ENCODE results near the gene TARDBP. TPM values are rescaled to one million over a fixed set of nuclear protein-coding genes. Genes with fewer than 3 reads are reported as not detected.

The TARDBP gene
- total and polyA plus RNA-seq, 9 of the 15 experiments (the other 6 are each of a cell fraction or from before 2014, with no cell fraction given) = 122 to 515 (median 243) TPM

GRCh38 chr1:11059968-11060830 lies 47.7 kb downstream of the TARDBP start, which contains the start of gene SRM (continued):
- TF ChIP-seq TRIM24 (IDR thresholded peaks at IDR 0.05) = peak in 1 of 2 experiments; percentile 16; a peak in 1 of 4 replicates
- TF ChIP-seq FOXM1 (IDR thresholded peaks at IDR 0.05; ENCODE audit: low read depth) = no peak
- TF ChIP-seq FOXM1 (CRISPR knock-in tag; IDR thresholded peaks at IDR 0.05; ENCODE audit: low read depth) = 0 out of 2 replicates have a peak, but pooled peaks have one; percentile 4
- no peak for TF ChIP-seq SREBF2 (CRISPR knock-in tag; IDR thresholded peaks at IDR 0.05)
- no peak for TF ChIP-seq ZNF347 (CRISPR knock-in tag; IDR thresholded peaks at IDR 0.05; ENCODE audit: low read depth)

GRCh38 chr1:11061652-11062365 lies 49.4 kb downstream of the TARDBP start:
- ChIA-PET POLR2A (interaction anchor here (0.8 to 3.5 kb wide), 6 partner anchors 9 to 18 kb away, joined by 3 to 11 read pairs (median 4); no protein-coding TSS in a partner anchor), CTCF (ENCODE audit: low intra/inter-chr PET ratio) (no interaction called here)
- Histone ChIP-seq H3K4me3 (no peak overlapping the region), H3K9ac (ENCODE audit: insufficient read depth in 1 of 2, low read depth in 2 of 2, low read length in 2 of 2) (peak overlapping the region in 1 of 2 experiments; percentile 97; a peak in 1 of 4 replicates), H2AFZ (ENCODE audit: low read depth, low read length) (no peak overlapping the region), H3K9me3 (replicated peaks; ENCODE audit: control insufficient read depth, insufficient read depth, low read depth, low read length) (no peaks in the 10 kb centered on the region), H3K27me3 (ENCODE audit: control insufficient read depth in 2 of 2, insufficient read depth in 2 of 2, low read length in 2 of 2) (no peaks in the 10 kb centered on the region), H3K79me2 (ENCODE audit: control insufficient read depth, insufficient read depth, low read length) (peaks cover 44% of the 10 kb centered on the region), H3K4me1 (replicated peaks in 1 of 2; ENCODE audit: control insufficient read depth in 2 of 2, insufficient read depth in 2 of 2, low read length in 2 of 2) (peaks cover 8 to 40% of the 10 kb centered on the region in 2 experiments; a peak in 4 of 5 replicates), H3K27ac (ENCODE audit: extremely low read depth, low read depth, low read length) (no peak overlapping the region), H3K9me1 (ENCODE audit: control insufficient read depth, insufficient read depth, low read length) (no peaks in the 10 kb centered on the region), H3K36me3 (ENCODE audit: control insufficient read depth, insufficient read depth, low read length) (peaks cover 67% of the 10 kb centered on the region; the same call in 2 of the 3 replicates), H4K20me1 (replicated peaks; ENCODE audit: control insufficient read depth, insufficient read depth, low read length) (no peaks in the 10 kb centered on the region), H3K4me2 (ENCODE audit: insufficient read depth, low read length) (peak overlapping the region; percentile 43; the same call in 1 of the 2 replicates)
- FAIRE-seq = no peak
- ATAC-seq = no peak
- in situ Hi-C loops (cut with MboI) = no loop called here
- peak in 1 of 4 experiments; percentile 36 for DNase-seq (ENCODE audit: extremely low read depth in 1 of 4, low spot score in 3 of 4)
- WGBS (ENCODE audit: insufficient coverage, low coverage, missing lambda C conversion rate) = 55% methylated on average over 5 of the region's 5 CpGs
- intact Hi-C loops (cut with micrococcal nuclease) = no loop called here
- BruUV-seq (replicated peaks) = no TSS peak
- TF ChIP-seq BHLHE40 (IDR thresholded peaks at IDR 0.05; ENCODE audit: low read length) (no peak), RBM22 (IDR thresholded peaks at IDR 0.05; ENCODE audit: low read depth, low read length, poor library complexity, severe bottlenecking) (no peak), BRD4 (IDR thresholded peaks at IDR 0.05) (no peak), NKRF (IDR thresholded peaks at IDR 0.05; ENCODE audit: borderline replicate concordance) (no peak), SMAD3 (CRISPR knock-in tag; conservative IDR thresholded peaks at IDR 0.05) (no peak), CTCFL (IDR thresholded peaks at IDR 0.05; ENCODE audit: borderline replicate concordance, insufficient read depth, low read depth, low read length, poor library complexity, severe bottlenecking) (peak; percentile 23), ADNP (tag; IDR thresholded peaks at IDR 0.05) (no peak), STAT5B (CRISPR knock-in tag; IDR thresholded peaks at IDR 0.05) (no peak)

Data from K562 (cell line).